Measurements from ENCODE around the gene SOSTDC1.

DNA sequence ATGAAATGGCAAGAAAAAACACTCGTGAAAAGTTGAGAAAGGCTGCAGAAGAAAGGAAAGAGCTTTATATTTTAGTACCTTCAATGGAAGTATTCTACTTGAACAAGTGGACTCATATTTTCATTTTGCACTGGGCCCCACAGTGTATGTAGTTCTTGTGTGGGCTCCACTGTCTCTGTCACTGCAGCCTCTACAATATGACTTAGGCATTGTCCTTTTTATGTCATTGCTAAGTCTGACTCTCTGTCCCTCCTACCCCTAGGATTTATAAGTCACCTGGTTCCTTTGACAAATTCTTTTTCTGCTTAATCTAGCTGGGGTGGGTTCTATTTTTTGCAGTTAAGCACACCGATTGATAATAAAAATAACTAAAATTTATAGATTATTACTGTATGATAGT is 27.7 kb upstream of the SOSTDC1 start:
- TF ChIP-seq, protein P1, sequence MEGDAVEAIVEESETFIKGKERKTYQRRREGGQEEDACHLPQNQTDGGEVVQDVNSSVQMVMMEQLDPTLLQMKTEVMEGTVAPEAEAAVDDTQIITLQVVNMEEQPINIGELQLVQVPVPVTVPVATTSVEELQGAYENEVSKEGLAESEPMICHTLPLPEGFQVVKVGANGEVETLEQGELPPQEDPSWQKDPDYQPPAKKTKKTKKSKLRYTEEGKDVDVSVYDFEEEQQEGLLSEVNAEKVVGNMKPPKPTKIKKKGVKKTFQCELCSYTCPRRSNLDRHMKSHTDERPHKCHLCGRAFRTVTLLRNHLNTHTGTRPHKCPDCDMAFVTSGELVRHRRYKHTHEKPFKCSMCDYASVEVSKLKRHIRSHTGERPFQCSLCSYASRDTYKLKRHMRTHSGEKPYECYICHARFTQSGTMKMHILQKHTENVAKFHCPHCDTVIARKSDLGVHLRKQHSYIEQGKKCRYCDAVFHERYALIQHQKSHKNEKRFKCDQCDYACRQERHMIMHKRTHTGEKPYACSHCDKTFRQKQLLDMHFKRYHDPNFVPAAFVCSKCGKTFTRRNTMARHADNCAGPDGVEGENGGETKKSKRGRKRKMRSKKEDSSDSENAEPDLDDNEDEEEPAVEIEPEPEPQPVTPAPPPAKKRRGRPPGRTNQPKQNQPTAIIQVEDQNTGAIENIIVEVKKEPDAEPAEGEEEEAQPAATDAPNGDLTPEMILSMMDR (IDR thresholded peaks at IDR 0.05): no peak
- no peak for TF ChIP-seq POLR2A (IDR thresholded peaks at IDR 0.05)

Measured in Peyer's patch (tissue), 4 donors.